ENCODE results near the gene ASB2. TPM values are rescaled to one million over a fixed set of nuclear protein-coding genes. Genes with fewer than 3 reads are reported as not detected.

Gene ASB2
- total and polyA plus RNA-seq, 2 of the 4 experiments (the other 2 are of a cell fraction) = 0.54 to 0.77 TPM

DNA sequence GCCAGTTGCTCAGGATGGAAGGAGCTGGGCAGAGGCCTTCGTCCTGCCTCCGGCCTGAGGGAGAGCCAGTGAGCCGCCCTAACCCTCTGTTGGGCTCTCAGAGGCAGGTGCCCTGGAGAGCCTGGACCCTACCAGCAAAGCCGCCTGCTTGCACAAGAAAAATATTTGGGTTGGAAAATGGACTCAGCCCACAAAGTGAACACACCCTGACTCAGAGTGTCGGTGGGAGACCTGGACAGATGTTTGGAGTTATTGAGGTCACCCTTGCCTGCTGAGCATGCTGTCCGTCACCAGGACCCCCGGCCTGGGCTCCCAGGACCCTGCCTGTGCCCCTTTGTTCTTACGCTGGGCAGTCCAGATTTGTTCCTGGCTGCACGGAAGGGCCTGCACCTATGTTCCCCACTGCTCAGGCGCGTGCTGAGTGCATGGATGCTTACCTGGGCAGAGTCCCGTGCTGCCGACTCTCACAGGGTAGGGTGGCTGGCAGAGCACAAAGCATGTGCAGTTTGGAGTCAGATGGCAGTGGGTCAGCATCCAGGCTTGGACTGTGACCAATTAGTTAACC, 26.8 kb downstream of the ASB2 start:
- ChIA-PET CTCF (interaction anchor here (1.2 to 1.7 kb wide), 2 partner anchors 10 kb away, joined by 6 to 8 read pairs; no protein-coding TSS in a partner anchor), POLR2A (ENCODE audit: unreplicated experiment) (no interaction called here)
- ATAC-seq (ENCODE audit: low read depth) (no peak), DNase-seq (peak; percentile 9)
- dilution Hi-C loops (cut with HindIII; ENCODE audit: low sequenced_read_pairs, unreplicated experiment) (no loop called here), in situ Hi-C loops (cut with MboI; ENCODE audit: low sequenced_read_pairs) (loop anchor here (10.0 kb wide), 1 partner anchor 185 kb away; no protein-coding TSS in a partner anchor), intact Hi-C loops (cut with micrococcal nuclease) (no loop called here)
- Histone ChIP-seq H2AK5ac (ENCODE audit: low read depth, low read length) (no peak overlapping the region), H3K9me1 (ENCODE audit: insufficient read depth, low read length) (no peaks in the 10 kb centered on the region), H3K14ac (replicated peaks; ENCODE audit: low read depth, low read length) (no peak overlapping the region), H3K9me3 (ENCODE audit: control insufficient read depth, insufficient read depth, low read length) (no peaks in the 10 kb centered on the region), H3K4me1 (ENCODE audit: control insufficient read depth, insufficient read depth, low read length) (no peaks in the 10 kb centered on the region), H3K36me3 (ENCODE audit: control insufficient read depth, insufficient read depth, low read length) (no peaks in the 10 kb centered on the region), H4K5ac (ENCODE audit: low read depth, low read length) (no peak overlapping the region), H2BK5ac (ENCODE audit: low read depth, low read length, poor library complexity, severe bottlenecking) (no peak overlapping the region), H2AFZ (replicated peaks; ENCODE audit: low read length, poor library complexity) (peak overlapping the region; percentile 8), H2AK9ac (replicated peaks; ENCODE audit: low read depth, low read length, poor library complexity) (no peak overlapping the region), H3K9ac (ENCODE audit: low read depth, low read length) (no peak overlapping the region), H3K18ac (ENCODE audit: low read depth, low read length) (no peak overlapping the region), H4K91ac (ENCODE audit: insufficient read depth, low read depth, low read length) (no peak overlapping the region), H3K27ac (ENCODE audit: insufficient read depth, low read length) (no peak overlapping the region), H3K27me3 (ENCODE audit: control insufficient read depth, insufficient read depth, low read length) (peaks cover 2% of the 10 kb centered on the region; the same call in 1 of the 2 replicates), H3K79me1 (ENCODE audit: low read depth in 1 of 2, low read length in 2 of 2) (no peaks in the 10 kb centered on the region), H3K4me3 (ENCODE audit: insufficient read depth, low read depth, low read length) (no peak overlapping the region), H2BK20ac (ENCODE audit: low read depth, low read length) (no peak overlapping the region), H4K20me1 (ENCODE audit: insufficient read depth, low read length) (no peaks in the 10 kb centered on the region), H3K4ac (ENCODE audit: low read depth, low read length) (no peak overlapping the region), H3K23ac (ENCODE audit: low read depth, low read length) (no peak overlapping the region), H2BK120ac (ENCODE audit: low read depth, low read length) (no peak overlapping the region), H2BK15ac (ENCODE audit: low read depth, low read length) (no peak overlapping the region), H4K8ac (ENCODE audit: low read depth in 2 of 2, low read length in 2 of 2) (no peak overlapping the region), H3K56ac (ENCODE audit: extremely low read depth, insufficient read depth, low read length) (no peak overlapping the region), H3K4me2 (ENCODE audit: low read depth, low read length) (no peak overlapping the region)
- BruUV-seq (replicated peaks) = no TSS peak
- WGBS, 2 experiments (ENCODE audit: extremely low coverage in 2 of 2, insufficient read length in 1 of 2) = no CpG with 5 or more reads among the region's 13 CpGs
- no peak for TF ChIP-seq CHD1 (IDR thresholded peaks at IDR 0.05; ENCODE audit: low read depth, low read length)
- no peak for TF ChIP-seq CEBPB (IDR thresholded peaks at IDR 0.05; ENCODE audit: low read depth, low read length)
- TF ChIP-seq MAZ (IDR thresholded peaks at IDR 0.05; ENCODE audit: borderline replicate concordance, low read depth, low read length) = no peak
- no peak for TF ChIP-seq RCOR1 (IDR thresholded peaks at IDR 0.05; ENCODE audit: insufficient replicate concordance, low read length)
- TF ChIP-seq NFE2L2 (IDR thresholded peaks at IDR 0.05; ENCODE audit: low read depth, low read length) = no peak
- TF ChIP-seq, protein P1, sequence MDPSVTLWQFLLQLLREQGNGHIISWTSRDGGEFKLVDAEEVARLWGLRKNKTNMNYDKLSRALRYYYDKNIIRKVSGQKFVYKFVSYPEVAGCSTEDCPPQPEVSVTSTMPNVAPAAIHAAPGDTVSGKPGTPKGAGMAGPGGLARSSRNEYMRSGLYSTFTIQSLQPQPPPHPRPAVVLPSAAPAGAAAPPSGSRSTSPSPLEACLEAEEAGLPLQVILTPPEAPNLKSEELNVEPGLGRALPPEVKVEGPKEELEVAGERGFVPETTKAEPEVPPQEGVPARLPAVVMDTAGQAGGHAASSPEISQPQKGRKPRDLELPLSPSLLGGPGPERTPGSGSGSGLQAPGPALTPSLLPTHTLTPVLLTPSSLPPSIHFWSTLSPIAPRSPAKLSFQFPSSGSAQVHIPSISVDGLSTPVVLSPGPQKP (IDR thresholded peaks at IDR 0.05; ENCODE audit: borderline replicate concordance, low read depth, low read length) = no peak
- TF ChIP-seq POLR2A (IDR thresholded peaks at IDR 0.05; ENCODE audit: low read depth, low read length) = no peak
- no peak for TF ChIP-seq RFX5 (IDR thresholded peaks at IDR 0.05; ENCODE audit: low read depth, low read length)
- no peak for TF ChIP-seq FOS (IDR thresholded peaks at IDR 0.05; ENCODE audit: low read depth, low read length)
- TF ChIP-seq RAD21 (IDR thresholded peaks at IDR 0.05; ENCODE audit: low read length) = no peak
- TF ChIP-seq, protein P2, sequence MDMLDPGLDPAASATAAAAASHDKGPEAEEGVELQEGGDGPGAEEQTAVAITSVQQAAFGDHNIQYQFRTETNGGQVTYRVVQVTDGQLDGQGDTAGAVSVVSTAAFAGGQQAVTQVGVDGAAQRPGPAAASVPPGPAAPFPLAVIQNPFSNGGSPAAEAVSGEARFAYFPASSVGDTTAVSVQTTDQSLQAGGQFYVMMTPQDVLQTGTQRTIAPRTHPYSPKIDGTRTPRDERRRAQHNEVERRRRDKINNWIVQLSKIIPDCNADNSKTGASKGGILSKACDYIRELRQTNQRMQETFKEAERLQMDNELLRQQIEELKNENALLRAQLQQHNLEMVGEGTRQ (IDR thresholded peaks at IDR 0.05; ENCODE audit: low read depth, low read length) = no peak
- TF ChIP-seq BHLHE40 (IDR thresholded peaks at IDR 0.05; ENCODE audit: low read depth, low read length) = no peak
- no peak for TF ChIP-seq SMC3 (IDR thresholded peaks at IDR 0.05; ENCODE audit: low read depth, low read length)
- TF ChIP-seq MXI1 (IDR thresholded peaks at IDR 0.05; ENCODE audit: borderline replicate concordance, low read depth, low read length) = no peak
- no peak for TF ChIP-seq MAFK (IDR thresholded peaks at IDR 0.05; ENCODE audit: low read depth, low read length)
- TF ChIP-seq, protein P3, sequence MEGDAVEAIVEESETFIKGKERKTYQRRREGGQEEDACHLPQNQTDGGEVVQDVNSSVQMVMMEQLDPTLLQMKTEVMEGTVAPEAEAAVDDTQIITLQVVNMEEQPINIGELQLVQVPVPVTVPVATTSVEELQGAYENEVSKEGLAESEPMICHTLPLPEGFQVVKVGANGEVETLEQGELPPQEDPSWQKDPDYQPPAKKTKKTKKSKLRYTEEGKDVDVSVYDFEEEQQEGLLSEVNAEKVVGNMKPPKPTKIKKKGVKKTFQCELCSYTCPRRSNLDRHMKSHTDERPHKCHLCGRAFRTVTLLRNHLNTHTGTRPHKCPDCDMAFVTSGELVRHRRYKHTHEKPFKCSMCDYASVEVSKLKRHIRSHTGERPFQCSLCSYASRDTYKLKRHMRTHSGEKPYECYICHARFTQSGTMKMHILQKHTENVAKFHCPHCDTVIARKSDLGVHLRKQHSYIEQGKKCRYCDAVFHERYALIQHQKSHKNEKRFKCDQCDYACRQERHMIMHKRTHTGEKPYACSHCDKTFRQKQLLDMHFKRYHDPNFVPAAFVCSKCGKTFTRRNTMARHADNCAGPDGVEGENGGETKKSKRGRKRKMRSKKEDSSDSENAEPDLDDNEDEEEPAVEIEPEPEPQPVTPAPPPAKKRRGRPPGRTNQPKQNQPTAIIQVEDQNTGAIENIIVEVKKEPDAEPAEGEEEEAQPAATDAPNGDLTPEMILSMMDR (conservative IDR thresholded peaks at IDR 0.05; ENCODE audit: low read depth, low read length) = no peak

All from IMR-90 (cell line).